ENCODE results near the gene BRWD1. TPM values are rescaled to one million over a fixed set of nuclear protein-coding genes. Genes with fewer than 3 reads are reported as not detected.

BRWD1 gene
- total RNA-seq, 1 donor from 2014 or later = 40.3 TPM

DNA sequence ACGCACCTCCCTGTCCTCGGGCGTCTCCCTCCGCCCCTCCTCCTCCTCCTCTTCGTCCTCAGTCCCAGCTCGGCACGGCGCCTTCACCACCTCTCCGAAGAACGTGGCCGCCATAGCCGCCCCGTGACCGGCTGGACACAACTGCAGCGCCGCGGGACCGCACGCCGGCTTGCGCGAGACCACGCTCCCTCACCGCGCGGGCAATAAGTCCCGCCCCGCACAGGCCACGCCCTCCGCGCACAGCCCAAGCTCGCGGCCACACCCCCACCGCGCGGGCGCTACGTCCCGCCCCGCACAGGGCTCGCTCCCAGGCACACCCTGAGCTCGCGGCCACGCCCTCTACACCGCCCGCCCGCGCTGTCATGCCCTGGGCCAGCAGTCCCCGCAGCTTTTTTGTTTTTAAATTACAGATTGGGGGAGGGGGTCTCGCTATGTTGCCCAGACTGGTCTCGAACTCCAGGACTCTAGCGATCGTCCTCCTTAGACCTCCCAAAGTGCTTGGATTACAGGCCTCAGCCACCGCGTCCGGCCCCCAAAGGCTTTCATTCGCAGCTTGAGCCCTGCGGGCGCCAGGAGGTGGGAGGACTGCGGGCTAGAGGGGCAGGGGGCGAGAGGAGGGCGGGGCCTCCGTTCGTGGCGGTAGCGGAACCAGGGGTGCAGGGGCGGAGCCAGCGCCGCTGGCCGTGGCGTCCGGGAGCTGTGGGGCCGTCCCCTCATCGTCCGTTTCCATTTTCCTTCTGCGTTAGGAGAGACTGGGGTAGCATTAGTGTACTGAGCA, 130.0 kb downstream of the BRWD1 start, which contains the start of gene PSMG1:
Gene PSMG1 (minus strand): TSS at position 180 of the 778 bp plus-strand sequence. CDS start 66 bp downstream, at position 114.
- no peaks in the 10 kb centered on the region for H3K9me3 Mint-ChIP-seq
- TF ChIP-seq, protein P1, sequence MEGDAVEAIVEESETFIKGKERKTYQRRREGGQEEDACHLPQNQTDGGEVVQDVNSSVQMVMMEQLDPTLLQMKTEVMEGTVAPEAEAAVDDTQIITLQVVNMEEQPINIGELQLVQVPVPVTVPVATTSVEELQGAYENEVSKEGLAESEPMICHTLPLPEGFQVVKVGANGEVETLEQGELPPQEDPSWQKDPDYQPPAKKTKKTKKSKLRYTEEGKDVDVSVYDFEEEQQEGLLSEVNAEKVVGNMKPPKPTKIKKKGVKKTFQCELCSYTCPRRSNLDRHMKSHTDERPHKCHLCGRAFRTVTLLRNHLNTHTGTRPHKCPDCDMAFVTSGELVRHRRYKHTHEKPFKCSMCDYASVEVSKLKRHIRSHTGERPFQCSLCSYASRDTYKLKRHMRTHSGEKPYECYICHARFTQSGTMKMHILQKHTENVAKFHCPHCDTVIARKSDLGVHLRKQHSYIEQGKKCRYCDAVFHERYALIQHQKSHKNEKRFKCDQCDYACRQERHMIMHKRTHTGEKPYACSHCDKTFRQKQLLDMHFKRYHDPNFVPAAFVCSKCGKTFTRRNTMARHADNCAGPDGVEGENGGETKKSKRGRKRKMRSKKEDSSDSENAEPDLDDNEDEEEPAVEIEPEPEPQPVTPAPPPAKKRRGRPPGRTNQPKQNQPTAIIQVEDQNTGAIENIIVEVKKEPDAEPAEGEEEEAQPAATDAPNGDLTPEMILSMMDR (IDR thresholded peaks at IDR 0.05) = no peak
- DNase-seq (peak; percentile 97), ATAC-seq (ENCODE audit: low read depth) (peak; percentile 91)
- H3K27me3 Mint-ChIP-seq = no peaks in the 10 kb centered on the region
- ChIA-PET CTCF (interaction anchor here (0.9 kb wide), 1 partner anchor 258 kb away, joined by 3 read pairs; no protein-coding TSS in a partner anchor), POLR2A (interaction anchor here (0.6 to 3.0 kb wide), 12 partner anchors 10 to 1986 kb away, joined by 3 to 29 read pairs (median 4); partner anchors contain the start of genes BRWD1, DYRK1A, HMGN1 and VPS26C)
- peak within 1 kb of the TSS; percentile 98 for H3K4me3 Mint-ChIP-seq
- peaks cover 21% of the 10 kb centered on the region for H3K36me3 Mint-ChIP-seq (ENCODE audit: low read depth)
- peak within 1 kb of the TSS; percentile 94 for H3K27ac Mint-ChIP-seq
- H3K4me1 Mint-ChIP-seq = peaks cover 20% of the 10 kb centered on the region
- intact Hi-C loops (cut with micrococcal nuclease) = loop anchor here (1.0 to 10.0 kb wide), 10 partner anchors 129 to 1981 kb away; partner anchors contain the start of genes BACE2, DYRK1A, ETS2 and LCA5L

GRCh38 chr21:39182484-39183271, 130.8 kb downstream of the BRWD1 start:
- ChIA-PET CTCF (interaction anchor here (0.9 kb wide), 1 partner anchor 259 kb away, joined by 3 read pairs; no protein-coding TSS in a partner anchor), POLR2A (interaction anchor here (0.7 to 3.0 kb wide), 7 partner anchors 83 to 1619 kb away, joined by 3 to 29 read pairs (median 10); partner anchors contain the start of genes BRWD1 and HMGN1)
- Mint-ChIP-seq H3K4me3 (peak overlapping the region; percentile 98), H3K4me1 (peaks cover 20% of the 10 kb centered on the region), H3K9me3 (no peaks in the 10 kb centered on the region), H3K27ac (peak overlapping the region; percentile 94), H3K27me3 (no peaks in the 10 kb centered on the region), H3K36me3 (ENCODE audit: low read depth) (peaks cover 24% of the 10 kb centered on the region)
- intact Hi-C loops (cut with micrococcal nuclease) = loop anchor here (1.0 to 10.0 kb wide), 10 partner anchors 130 to 1982 kb away; partner anchors contain the start of genes BACE2, DYRK1A, ETS2 and LCA5L
- TF ChIP-seq, protein P1 (IDR thresholded peaks at IDR 0.05) = no peak
- DNase-seq (no peak), ATAC-seq (ENCODE audit: low read depth) (peak; percentile 13)

- CTCF ChIA-PET = no interaction called here
- no peak for ATAC-seq (ENCODE audit: low read depth)
- Mint-ChIP-seq H3K4me1 (peaks cover 20% of the 10 kb centered on the region), H3K36me3 (ENCODE audit: low read depth) (peaks cover 24% of the 10 kb centered on the region), H3K27ac (peak overlapping the region; percentile 74), H3K27me3 (no peaks in the 10 kb centered on the region), H3K4me3 (peak overlapping the region; percentile 98), H3K9me3 (no peaks in the 10 kb centered on the region)
- intact Hi-C loops (cut with micrococcal nuclease) = loop anchor here (2.0 to 10.0 kb wide), 4 partner anchors 199 to 1983 kb away; partner anchors contain the start of genes BACE2 and DYRK1A
- POLR2A ChIA-PET = no interaction called here
- DNase-seq = no peak
- TF ChIP-seq, protein P1 (IDR thresholded peaks at IDR 0.05) = no peak
These were observed 131.4 kb downstream of the BRWD1 start for GRCh38 chr21:39182016-39182415.

DNA sequence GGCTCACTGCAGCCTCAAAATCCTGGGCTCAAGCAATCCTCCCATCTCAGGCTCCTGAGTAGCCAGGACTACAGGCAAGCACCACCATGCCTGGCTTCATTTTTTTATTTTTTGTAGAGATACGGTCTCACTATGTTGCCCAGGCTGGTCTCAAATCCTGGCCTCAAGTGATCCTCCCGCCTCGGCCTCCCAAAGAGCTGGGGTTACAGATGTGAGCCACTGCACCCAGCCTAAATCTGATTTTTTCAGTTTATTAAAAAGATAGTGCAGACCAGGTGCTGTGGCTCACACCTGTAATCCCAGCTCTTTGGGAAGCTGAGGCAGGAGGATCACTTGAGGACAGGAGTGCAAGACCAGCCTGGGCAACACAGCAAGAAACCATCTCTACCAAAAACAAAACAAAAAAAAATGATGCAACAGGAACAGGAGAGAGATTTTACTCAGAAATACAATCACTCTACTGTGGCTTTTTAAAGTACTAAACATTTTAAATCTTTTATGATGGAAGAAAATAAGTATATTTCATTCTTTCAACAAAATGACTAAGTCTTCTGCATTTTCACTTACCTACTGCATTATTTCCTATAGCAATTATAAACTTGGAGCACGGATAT, 132.1 kb downstream of the BRWD1 start:
- ATAC-seq (ENCODE audit: low read depth) (no peak), DNase-seq (no peak)
- peaks cover 28% of the 10 kb centered on the region for H3K36me3 Mint-ChIP-seq (ENCODE audit: low read depth)
- H3K27ac Mint-ChIP-seq = no peak overlapping the region
- no peaks in the 10 kb centered on the region for H3K9me3 Mint-ChIP-seq
- ChIA-PET CTCF (no interaction called here), POLR2A (no interaction called here)
- TF ChIP-seq, protein P1 (IDR thresholded peaks at IDR 0.05) = no peak
- no peak overlapping the region for H3K4me3 Mint-ChIP-seq
- intact Hi-C loops (cut with micrococcal nuclease) = loop anchor here (10.0 kb wide), 1 partner anchor 1983 kb away; the partner anchor contains the start of gene BACE2
- H3K27me3 Mint-ChIP-seq = no peaks in the 10 kb centered on the region
- peaks cover 20% of the 10 kb centered on the region for H3K4me1 Mint-ChIP-seq
